GM13976 (cell line): ENCODE measurements around the gene SERPINB10.

Source experiments
- DNase-seq: peaks from one replicate; pipeline ENCODE4 v3.0.0; 2012; ENCODE audit warnings: low spot score
- CTCF ChIP-seq: IDR thresholded peaks from 2 replicates; pipeline ENCODE4 v1.5.1; 2012; ENCODE audit warnings: borderline replicate concordance, mild to moderate bottlenecking; ENCODE audit not compliant: insufficient read depth; ENCODE audit errors: extremely low read depth, missing control alignments, control extremely low read depth
- in situ Hi-C: fragments of 300-500 bp; cut with MboI; formaldehyde crosslinking; loops from one replicate; pipeline ENCODE4 v1.12.0; 2022; ENCODE audit warnings: low sequenced_read_pairs, mixed read lengths, inconsistent platforms; ENCODE audit not compliant: unreplicated experiment

SERPINB10 gene

GRCh38 chr18:63907664-63908063 is at the start of gene SERPINB10:
SERPINB10 (plus strand) TSS chr18:63907958; CDS start chr18:63915511, 7,553 bp downstream.
- no peak for TF ChIP-seq CTCF
- in situ Hi-C loops, result no loop called here

GRCh38 chr18:63858456-63858855 is 49.3 kb upstream of the SERPINB10 start:
- no peak for TF ChIP-seq CTCF

More at GRCh38 chr18:63907664-63908063, at the start of gene SERPINB10:
- DNase-seq, result peak; percentile 26

GRCh38 chr18:63859781-63860475 is 47.8 kb upstream of the SERPINB10 start:
- no peak for DNase-seq
- in situ Hi-C loops, result no loop called here
- TF ChIP-seq CTCF, result no peak

More at GRCh38 chr18:63858456-63858855, 49.3 kb upstream of the SERPINB10 start:
- in situ Hi-C loops, result no loop called here
- DNase-seq, result no peak

GRCh38 chr18:63860531-63860930 is 47.2 kb upstream of the SERPINB10 start:
- in situ Hi-C loops, result no loop called here
- no peak for TF ChIP-seq CTCF

GRCh38 chr18:63867368-63868125 is 40.2 kb upstream of the SERPINB10 start:
- TF ChIP-seq CTCF, result no peak
- in situ Hi-C loops, result no loop called here
- no peak for DNase-seq

More at GRCh38 chr18:63860531-63860930, 47.2 kb upstream of the SERPINB10 start:
- DNase-seq, result no peak

- no peak for TF ChIP-seq CTCF
- in situ Hi-C loops, result no loop called here
- DNase-seq, result no peak
Measured at GRCh38 chr18:63868546-63868945, 39.2 kb upstream of the SERPINB10 start.
